HepG2 (cell line): ENCODE data around the gene OSBPL8. TPM values are rescaled to one million over a fixed set of nuclear protein-coding genes. Genes with fewer than 3 reads are reported as not detected.
A peak's percentile ranks its signal among the peaks of the same experiment; 100 is the strongest.

Source experiments
- ATAC-seq: fragments of 200-7000 bp; cut with Tn5 transposase; 3 replicates; pipeline ENCODE4 v1.9.1; 2020; ENCODE audit warnings: mild to moderate bottlenecking, moderate library complexity
- BruUV-seq: library from RNA; stranded (reverse); fragments of 400-500 nt; replicated peaks from 2 replicates; lab custom pipeline; 2021; lab: Mats Ljungman, UMichigan
- CTCF ChIA-PET: fragments of 300-600 bp; formaldehyde crosslinking; extraction: SDS; loops from one replicate; lab custom pipeline; 2021; ENCODE audit warnings: low total read pairs, inconsistent platforms, low intra/inter-chr PET ratio; lab: Yijun Ruan, JAX
- POLR2A ChIA-PET: fragments of 350-600 bp; sonication (Branson Sonifier 250); formaldehyde crosslinking; loops from one replicate; lab custom pipeline; 2020; ENCODE audit warnings: antibody characterized with exemption, inconsistent platforms; lab: Yijun Ruan, JAX
- DNase-seq: peaks from one replicate; pipeline ENCODE4 v3.0.0-alpha.2; 2015; ENCODE audit warnings: low spot score
- FAIRE-seq: peaks from 3 replicates; lab custom pipeline; 2011; peaks lifted over from hg19 to GRCh38; lab: Jason Lieb, UNC
- H2AFZ ChIP-seq: one replicate; pipeline ENCODE4 v1.6.1; 2011; ENCODE audit warnings: low read length, inconsistent platforms
- H3K27ac ChIP-seq: fragments of 300-600 bp; 3 replicates; pipeline ENCODE4 v1.8.0; 2011; ENCODE audit warnings: mixed run types, mild to moderate bottlenecking, mixed read lengths, low read length, inconsistent platforms; ENCODE audit not compliant: insufficient read depth; ENCODE audit errors: extremely low read length
- H3K27me3 ChIP-seq, 2 experiments: fragments of 200-600 bp in 1 of 2; 2 replicates in 1 of 2; 3 replicates in 1 of 2; pipeline versions ENCODE4 v1.6.0 to v1.8.0; 2011; ENCODE audit warnings: low read length in 2 of 2, mild to moderate bottlenecking in 2 of 2, moderate library complexity in 2 of 2, inconsistent platforms in 1 of 2; ENCODE audit not compliant: insufficient read depth in 2 of 2, control insufficient read depth in 1 of 2
- H3K36me3 ChIP-seq, 2 experiments: fragments of 200-600 bp in 1 of 2; replicated peaks in 1 of 2; 2 replicates in 1 of 2; 3 replicates in 1 of 2; pipeline versions ENCODE4 v1.5.1 to v1.8.0; 2011; ENCODE audit warnings: low read length in 2 of 2, inconsistent platforms in 1 of 2; ENCODE audit not compliant: insufficient read depth in 2 of 2, control insufficient read depth in 1 of 2
- H3K4me1 ChIP-seq: 2 replicates; pipeline ENCODE4 v1.5.1; 2012; ENCODE audit warnings: low read length, inconsistent platforms; ENCODE audit not compliant: insufficient read depth
- H3K4me2 ChIP-seq: 2 replicates; pipeline ENCODE4 v1.6.0; 2011; ENCODE audit warnings: low read depth, low read length, inconsistent platforms
- H3K4me3 ChIP-seq, 3 experiments: fragments of 200-600 bp in 1 of 3; sonication (generic), shearing (Covaris generic) in 1 of 3; replicated peaks in 1 of 3; 2 replicates each; pipeline ENCODE4 v1.5.1; 2011 to 2016; ENCODE audit warnings: low read length in 3 of 3, inconsistent platforms in 2 of 3, low read depth in 2 of 3, mild to moderate bottlenecking in 2 of 3, control low read depth in 1 of 3, mixed read lengths in 1 of 3; ENCODE audit not compliant: insufficient read depth in 1 of 3
- H3K79me2 ChIP-seq: one replicate; pipeline ENCODE4 v1.6.1; 2011; ENCODE audit warnings: low read length, inconsistent platforms; ENCODE audit not compliant: insufficient read depth
- H3K9ac ChIP-seq: 2 replicates; pipeline ENCODE4 v1.6.0; 2011; ENCODE audit warnings: mild to moderate bottlenecking, low read depth, low read length, inconsistent platforms; ENCODE audit not compliant: insufficient read depth
- H3K9me3 ChIP-seq: 2 replicates; pipeline ENCODE4 v1.5.1; 2012; ENCODE audit warnings: mild to moderate bottlenecking, low read length
- H4K20me1 ChIP-seq: 2 replicates; pipeline ENCODE4 v1.6.0; 2011; ENCODE audit warnings: inconsistent platforms, mild to moderate bottlenecking, low read length, moderate library complexity; ENCODE audit not compliant: insufficient read depth
- BORCS8-MEF2B ChIP-seq: sonication (generic); formaldehyde crosslinking; IDR thresholded peaks from 2 replicates; pipeline ENCODE4 v1.8.0; 2022; ENCODE audit warnings: mild to moderate bottlenecking, missing genetic modification reagents
- CHD4 ChIP-seq: fragments of 200-600 bp; sonication (generic); IDR thresholded peaks from 2 replicates; pipeline ENCODE4 v1.7.0; 2017; ENCODE audit warnings: mild to moderate bottlenecking, low read length, borderline replicate concordance
- ELF4 ChIP-seq: sonication (generic); formaldehyde crosslinking; IDR thresholded peaks from 2 replicates; pipeline ENCODE4 v1.5.0; 2020; ENCODE audit warnings: missing genetic modification reagents, mild to moderate bottlenecking, moderate library complexity, borderline replicate concordance
- NR2C2 ChIP-seq: sonication (generic); formaldehyde crosslinking; IDR thresholded peaks from 2 replicates; pipeline ENCODE4 v1.4.0; 2020; ENCODE audit warnings: missing genetic modification reagents, mild to moderate bottlenecking, moderate library complexity, borderline replicate concordance
- PAWR ChIP-seq: sonication (generic); formaldehyde crosslinking; IDR thresholded peaks from 2 replicates; pipeline ENCODE4 v1.4.0; 2020; ENCODE audit warnings: missing genetic modification reagents, mild to moderate bottlenecking, borderline replicate concordance
- PCBP2 ChIP-seq: fragments of 200-400 bp; formaldehyde crosslinking; optimal IDR thresholded peaks from 2 replicates; pipeline ENCODE3; 2018; ENCODE audit warnings: low read length, low read depth; ENCODE audit not compliant: poor library complexity, severe bottlenecking
- PHF5A ChIP-seq: IDR thresholded peaks from one replicate; pipeline ENCODE4 v1.6.1; 2018; ENCODE audit warnings: low read depth, missing genetic modification reagents; ENCODE audit not compliant: unreplicated experiment
- RFX3 ChIP-seq: IDR thresholded peaks from 2 replicates; pipeline ENCODE4 v1.6.1; 2016; ENCODE audit warnings: missing biosample characterization, missing genetic modification reagents
- TRIM24 ChIP-seq: sonication (generic); formaldehyde crosslinking; IDR thresholded peaks from 2 replicates; pipeline ENCODE4 v1.8.0; 2022; ENCODE audit warnings: mild to moderate bottlenecking, missing genetic modification reagents
- YEATS2 ChIP-seq: sonication (generic); formaldehyde crosslinking; IDR thresholded peaks from 2 replicates; pipeline ENCODE4 v1.4.0; 2020; ENCODE audit warnings: missing genetic modification reagents, borderline replicate concordance
- ZNF12 ChIP-seq: sonication (generic); formaldehyde crosslinking; IDR thresholded peaks from 2 replicates; pipeline ENCODE4 v1.5.0; 2020; ENCODE audit warnings: missing genetic modification reagents
- ZNF432 ChIP-seq: sonication (generic); formaldehyde crosslinking; IDR thresholded peaks from 2 replicates; pipeline ENCODE4 v1.5.0; 2020; ENCODE audit warnings: missing genetic modification reagents, mild to moderate bottlenecking, borderline replicate concordance
- WGBS: methylation state at CpG from one replicate; pipeline ENCODE4 v1.1.6; 2017; ENCODE audit warnings: low lambda C conversion rate; 5-methylcytosine and 5-hydroxymethylcytosine counted together
- in situ Hi-C: cut with HindIII; loops from 2 replicates; pipeline ENCODE4 v1.10.0; 2017; ENCODE audit warnings: low pct_unique_long_range_greater_than_20kb; ENCODE audit not compliant: extremely low pct_ligation_motif_present
- intact Hi-C: fragments of 100-400 bp; cut with micrococcal nuclease; formaldehyde crosslinking; loops from one replicate; pipeline ENCODE4 v1.10.0; 2022; ENCODE audit not compliant: unreplicated experiment
- polyA plus RNA-seq, 8 experiments: library from polyadenylated mRNA; depleted of rRNA in 3 of 8; stranded (reverse) in 7 of 8; unstranded in 1 of 8; fragments of >200 nt; fragmentation: Illumina TruSeq in 4 of 8; extraction: Trizol in 4 of 8; gene quantifications; 2 replicates each; pipeline versions ENCODE4 v1.2.1 to v1.2.3, GENCODE V29; 2011 to 2016; ENCODE audit warnings: low read depth in 4 of 8, missing spikeins in 1 of 8, mixed read lengths in 1 of 8; ENCODE audit not compliant: insufficient read depth in 1 of 8
- total RNA-seq, 5 experiments: library from RNA; depleted of rRNA; stranded (reverse); fragments of >200 nt; fragmentation: Illumina TruSeq; extraction: Trizol; gene quantifications; 2 replicates each; pipeline ENCODE4 v1.2.3, GENCODE V29; 2016; ENCODE audit warnings: low read depth in 1 of 5
- TF ChIP-seq, protein P1 (sequence below): IDR thresholded peaks from 2 replicates; pipeline ENCODE4 v1.6.1; 2016; ENCODE audit warnings: low read depth
- TF ChIP-seq, protein P2 (sequence below): sonication (generic); formaldehyde crosslinking; IDR thresholded peaks from 2 replicates; pipeline ENCODE4 v1.4.0; 2020; ENCODE audit warnings: mild to moderate bottlenecking, missing genetic modification reagents, borderline replicate concordance

The OSBPL8 gene
- total and polyA plus RNA-seq, 2 of the 13 experiments (the other 11 are each of a cell fraction or from before 2014, with no cell fraction given), result 11.0 to 33.9 TPM

DNA sequence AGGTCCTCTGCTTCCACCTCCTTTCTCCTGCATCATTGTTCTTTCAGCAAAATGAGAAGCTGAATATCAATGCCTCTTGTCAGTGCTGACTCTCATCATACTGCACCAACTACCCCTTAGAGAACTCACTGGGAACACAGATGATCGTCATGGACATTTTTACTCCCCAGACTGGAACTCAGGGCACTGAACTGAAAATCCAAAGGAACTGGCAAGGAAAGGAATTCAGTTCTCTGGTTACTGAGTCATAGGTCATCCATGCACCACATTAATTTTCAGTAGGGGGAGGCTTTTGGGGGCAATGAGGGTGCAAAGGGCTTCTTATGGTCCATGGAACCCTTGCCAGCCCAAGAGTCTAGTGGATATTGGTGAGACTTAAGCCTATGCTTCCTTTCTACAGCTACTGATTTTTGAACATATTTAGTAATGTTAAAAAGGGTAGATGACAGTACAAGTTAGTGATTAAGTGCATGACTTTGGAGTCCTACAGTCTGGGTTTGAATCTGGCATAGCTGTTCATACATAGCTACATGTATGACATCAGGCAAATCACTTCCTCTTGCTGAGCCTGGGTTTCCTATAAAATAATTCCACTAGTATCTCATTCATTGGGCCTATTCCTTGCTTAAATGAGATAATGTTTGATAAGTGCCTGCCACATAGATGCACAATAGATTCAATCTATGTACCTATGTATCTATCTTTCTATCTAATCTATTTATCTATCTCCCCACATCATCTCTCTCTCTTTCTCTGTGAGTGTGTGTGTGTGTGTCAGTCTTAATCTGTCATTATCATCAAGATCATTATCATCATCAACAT, 240.6 kb downstream of the OSBPL8 start:
- no peaks in the 10 kb centered on the region for H4K20me1 ChIP-seq
- H3K36me3 ChIP-seq, result no peaks in the 10 kb centered on the region
- CTCF ChIA-PET, result no interaction called here
- no peak overlapping the region for H3K9ac ChIP-seq
- BruUV-seq, result no TSS peak
- peak overlapping the region; percentile 45; the same call in 1 of the 2 replicates for H3K4me2 ChIP-seq
- H3K4me3 ChIP-seq, result no peak overlapping the region
- ATAC-seq (no peak; the same call in 2 of the 3 replicates), DNase-seq (no peak), FAIRE-seq (no peak)
- H3K27me3 ChIP-seq, result peaks cover 0 to 4% of the 10 kb centered on the region in 2 experiments; a peak in 1 of 5 replicates
- TF ChIP-seq YEATS2 (CRISPR knock-in tag) (no peak), PCBP2 (no peak), RFX3 (CRISPR knock-in tag) (no peak), CHD4 (no peak), ELF4 (no peak), PAWR (CRISPR knock-in tag) (no peak), NR2C2 (CRISPR knock-in tag) (no peak), ZNF12 (CRISPR knock-in tag) (no peak), TRIM24 (CRISPR knock-in tag) (no peak), ZNF432 (CRISPR knock-in tag) (no peak), PHF5A (no peak), BORCS8-MEF2B (no peak)
- TF ChIP-seq, protein P1, sequence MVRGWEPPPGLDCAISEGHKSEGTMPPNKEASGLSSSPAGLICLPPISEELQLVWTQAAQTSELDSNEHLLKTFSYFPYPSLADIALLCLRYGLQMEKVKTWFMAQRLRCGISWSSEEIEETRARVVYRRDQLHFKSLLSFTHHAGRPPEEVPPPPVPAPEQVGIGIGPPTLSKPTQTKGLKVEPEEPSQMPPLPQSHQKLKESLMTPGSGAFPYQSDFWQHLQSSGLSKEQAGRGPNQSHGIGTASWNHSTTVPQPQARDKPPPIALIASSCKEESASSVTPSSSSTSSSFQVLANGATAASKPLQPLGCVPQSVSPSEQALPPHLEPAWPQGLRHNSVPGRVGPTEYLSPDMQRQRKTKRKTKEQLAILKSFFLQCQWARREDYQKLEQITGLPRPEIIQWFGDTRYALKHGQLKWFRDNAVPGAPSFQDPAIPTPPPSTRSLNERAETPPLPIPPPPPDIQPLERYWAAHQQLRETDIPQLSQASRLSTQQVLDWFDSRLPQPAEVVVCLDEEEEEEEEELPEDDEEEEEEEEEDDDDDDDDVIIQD, result no peak
- TF ChIP-seq, protein P2, sequence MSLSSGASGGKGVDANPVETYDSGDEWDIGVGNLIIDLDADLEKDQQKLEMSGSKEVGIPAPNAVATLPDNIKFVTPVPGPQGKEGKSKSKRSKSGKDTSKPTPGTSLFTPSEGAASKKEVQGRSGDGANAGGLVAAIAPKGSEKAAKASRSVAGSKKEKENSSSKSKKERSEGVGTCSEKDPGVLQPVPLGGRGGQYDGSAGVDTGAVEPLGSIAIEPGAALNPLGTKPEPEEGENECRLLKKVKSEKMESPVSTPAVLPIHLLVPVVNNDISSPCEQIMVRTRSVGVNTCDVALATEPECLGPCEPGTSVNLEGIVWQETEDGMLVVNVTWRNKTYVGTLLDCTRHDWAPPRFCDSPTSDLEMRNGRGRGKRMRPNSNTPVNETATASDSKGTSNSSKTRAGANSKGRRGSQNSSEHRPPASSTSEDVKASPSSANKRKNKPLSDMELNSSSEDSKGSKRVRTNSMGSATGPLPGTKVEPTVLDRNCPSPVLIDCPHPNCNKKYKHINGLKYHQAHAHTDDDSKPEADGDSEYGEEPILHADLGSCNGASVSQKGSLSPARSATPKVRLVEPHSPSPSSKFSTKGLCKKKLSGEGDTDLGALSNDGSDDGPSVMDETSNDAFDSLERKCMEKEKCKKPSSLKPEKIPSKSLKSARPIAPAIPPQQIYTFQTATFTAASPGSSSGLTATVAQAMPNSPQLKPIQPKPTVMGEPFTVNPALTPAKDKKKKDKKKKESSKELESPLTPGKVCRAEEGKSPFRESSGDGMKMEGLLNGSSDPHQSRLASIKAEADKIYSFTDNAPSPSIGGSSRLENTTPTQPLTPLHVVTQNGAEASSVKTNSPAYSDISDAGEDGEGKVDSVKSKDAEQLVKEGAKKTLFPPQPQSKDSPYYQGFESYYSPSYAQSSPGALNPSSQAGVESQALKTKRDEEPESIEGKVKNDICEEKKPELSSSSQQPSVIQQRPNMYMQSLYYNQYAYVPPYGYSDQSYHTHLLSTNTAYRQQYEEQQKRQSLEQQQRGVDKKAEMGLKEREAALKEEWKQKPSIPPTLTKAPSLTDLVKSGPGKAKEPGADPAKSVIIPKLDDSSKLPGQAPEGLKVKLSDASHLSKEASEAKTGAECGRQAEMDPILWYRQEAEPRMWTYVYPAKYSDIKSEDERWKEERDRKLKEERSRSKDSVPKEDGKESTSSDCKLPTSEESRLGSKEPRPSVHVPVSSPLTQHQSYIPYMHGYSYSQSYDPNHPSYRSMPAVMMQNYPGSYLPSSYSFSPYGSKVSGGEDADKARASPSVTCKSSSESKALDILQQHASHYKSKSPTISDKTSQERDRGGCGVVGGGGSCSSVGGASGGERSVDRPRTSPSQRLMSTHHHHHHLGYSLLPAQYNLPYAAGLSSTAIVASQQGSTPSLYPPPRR (CRISPR knock-in tag), result no peak
- H2AFZ ChIP-seq, result no peak overlapping the region
- in situ Hi-C loops (no loop called here), intact Hi-C loops (no loop called here)
- no peaks in the 10 kb centered on the region for H3K79me2 ChIP-seq
- no peaks in the 10 kb centered on the region for H3K4me1 ChIP-seq
- POLR2A ChIA-PET, result no interaction called here
- 44% methylated on average over 1 of the region's 1 CpG for WGBS
- H3K9me3 ChIP-seq, result no peaks in the 10 kb centered on the region
- H3K27ac ChIP-seq, result no peak overlapping the region
